K562 (cell line): ENCODE results near the gene MYO1E. TPM values are rescaled to one million over a fixed set of nuclear protein-coding genes. Genes with fewer than 3 reads are reported as not detected.

Experiments used
- ATAC-seq: fragments of 200-7000 bp; cut with Tn5 transposase; 3 replicates; pipeline ENCODE4 v1.9.1; 2020; ENCODE audit warnings: moderate library complexity
- BruUV-seq: library from RNA; stranded (reverse); fragments of 400-500 nt; replicated peaks from 2 replicates; lab custom pipeline; 2021; lab: Mats Ljungman, UMichigan
- CTCF ChIA-PET: fragments of 300-600 bp; formaldehyde crosslinking; extraction: SDS; loops from one replicate; lab custom pipeline; 2021; ENCODE audit warnings: low intra/inter-chr PET ratio; lab: Yijun Ruan, JAX
- POLR2A ChIA-PET: fragments of 300-600, 350-650 bp; sonication (Branson Sonifier 250); formaldehyde crosslinking; extraction: SDS; loops from one replicate; lab custom pipeline; 2021; ENCODE audit warnings: antibody characterized with exemption, inconsistent platforms; lab: Yijun Ruan, JAX
- DNase-seq, 4 experiments: peaks; one replicate each; pipeline versions ENCODE4 v3.0.0 to v3.0.0-alpha.2; 2011 to 2018; ENCODE audit warnings: low spot score in 3 of 4, mixed read lengths in 3 of 4; ENCODE audit errors: extremely low read depth in 1 of 4
- FAIRE-seq: peaks from 2 replicates; lab custom pipeline; 2011; peaks lifted over from hg19 to GRCh38; lab: Jason Lieb, UNC
- H2AFZ ChIP-seq: 2 replicates; pipeline ENCODE4 v1.6.0; 2011; ENCODE audit warnings: low read depth, low read length, control low read depth, inconsistent platforms
- H3K27ac ChIP-seq: fragments of 200-600 bp; 3 replicates; pipeline ENCODE4 v1.8.0; 2011; ENCODE audit warnings: low read depth, mild to moderate bottlenecking, control low read depth, inconsistent platforms, low read length, moderate library complexity, mixed read lengths; ENCODE audit errors: extremely low read depth
- H3K27me3 ChIP-seq, 2 experiments: fragments of 300-600 bp in 1 of 2; 2 replicates in 1 of 2; 3 replicates in 1 of 2; pipeline versions ENCODE4 v1.6.0 to v1.8.0; 2011; ENCODE audit warnings: inconsistent platforms in 2 of 2, low read length in 2 of 2, mild to moderate bottlenecking in 1 of 2, mixed read lengths in 1 of 2, moderate library complexity in 1 of 2; ENCODE audit not compliant: control insufficient read depth in 2 of 2, insufficient read depth in 2 of 2
- H3K36me3 ChIP-seq: fragments of 300-600 bp; 3 replicates; pipeline ENCODE4 v1.8.0; 2011; ENCODE audit warnings: mild to moderate bottlenecking, low read length, inconsistent platforms; ENCODE audit not compliant: control insufficient read depth, insufficient read depth
- H3K4me1 ChIP-seq, 2 experiments: fragments of 200-600 bp in 1 of 2; replicated peaks in 1 of 2; 2 replicates in 1 of 2; 3 replicates in 1 of 2; pipeline versions ENCODE4 v1.5.1 to v1.8.0; 2011; ENCODE audit warnings: inconsistent platforms in 2 of 2, low read length in 2 of 2, mild to moderate bottlenecking in 1 of 2, mixed read lengths in 1 of 2, moderate library complexity in 1 of 2; ENCODE audit not compliant: control insufficient read depth in 2 of 2, insufficient read depth in 2 of 2
- H3K4me2 ChIP-seq: 2 replicates; pipeline ENCODE4 v1.6.1; 2011; ENCODE audit warnings: low read length, control low read depth, inconsistent platforms, mixed read lengths; ENCODE audit not compliant: insufficient read depth
- H3K4me3 ChIP-seq: fragments of 200-600 bp; sonication (generic), shearing (Covaris generic); 2 replicates; pipeline ENCODE4 v1.5.1; 2016; ENCODE audit warnings: control low read depth, inconsistent platforms
- H3K79me2 ChIP-seq: fragments of 200-600 bp; 3 replicates; pipeline ENCODE4 v1.8.0; 2011; ENCODE audit warnings: low read length, inconsistent platforms; ENCODE audit not compliant: control insufficient read depth, insufficient read depth
- H3K9ac ChIP-seq, 2 experiments: 2 replicates each; pipeline versions ENCODE4 v1.6.0 to v1.6.1; 2011; ENCODE audit warnings: low read depth in 2 of 2, low read length in 2 of 2, control low read depth in 1 of 2, inconsistent platforms in 1 of 2, mild to moderate bottlenecking in 1 of 2, mixed read lengths in 1 of 2; ENCODE audit not compliant: insufficient read depth in 1 of 2
- H3K9me1 ChIP-seq: one replicate; pipeline ENCODE4 v1.6.0; 2011; ENCODE audit warnings: inconsistent platforms, mild to moderate bottlenecking, low read length, moderate library complexity; ENCODE audit not compliant: control insufficient read depth, insufficient read depth
- H3K9me3 ChIP-seq: replicated peaks from 2 replicates; pipeline ENCODE4 v1.5.1; 2011; ENCODE audit warnings: low read depth, low read length, inconsistent platforms; ENCODE audit not compliant: control insufficient read depth, insufficient read depth
- H4K20me1 ChIP-seq: replicated peaks from 2 replicates; pipeline ENCODE4 v1.6.1; 2011; ENCODE audit warnings: low read length, inconsistent platforms, mixed read lengths; ENCODE audit not compliant: control insufficient read depth, insufficient read depth
- BCL6 ChIP-seq: fragments of 250-450 bp; sonication (Bioruptor Pico); IDR thresholded peaks from 2 replicates; pipeline ENCODE4 v1.4.0; 2020
- BRF1 ChIP-seq: IDR thresholded peaks from 3 replicates; pipeline ENCODE4 v1.6.1; 2011; ENCODE audit warnings: borderline replicate concordance, mild to moderate bottlenecking; ENCODE audit not compliant: insufficient read length; ENCODE audit errors: extremely low read depth
- CREB3L1 ChIP-seq: fragments of 450-650 bp; IDR thresholded peaks from 2 replicates; pipeline ENCODE4 v1.6.1; 2014; ENCODE audit warnings: low read depth, mild to moderate bottlenecking, moderate library complexity, borderline replicate concordance
- ILF3 ChIP-seq: fragments of 450-650 bp; IDR thresholded peaks from 2 replicates; pipeline ENCODE4 v1.6.1; 2018; ENCODE audit warnings: antibody characterized with exemption, mild to moderate bottlenecking, moderate library complexity, borderline replicate concordance
- PBX2 ChIP-seq, 2 experiments: IDR thresholded peaks in 1 of 2; conservative IDR thresholded peaks in 1 of 2; 2 replicates each; pipeline ENCODE4 v1.6.1; 2016; ENCODE audit warnings: low read depth in 2 of 2, mild to moderate bottlenecking in 1 of 2, missing compliant biosample characterization in 1 of 2, missing genetic modification characterization in 1 of 2, moderate library complexity in 1 of 2
- RFX5 ChIP-seq: IDR thresholded peaks from 2 replicates; pipeline ENCODE4 v1.6.1; 2011; ENCODE audit warnings: low read depth, mild to moderate bottlenecking, improper control_type of control experiment, low read length
- ZBTB33 ChIP-seq: sonication (generic); formaldehyde crosslinking; IDR thresholded peaks from 2 replicates; pipeline ENCODE4 v1.8.1; 2023; ENCODE audit warnings: mild to moderate bottlenecking, missing genetic modification reagents
- whole genome bisulfite sequencing: fragments of 100-300 bp; shearing (Covaris generic); methylation state at CpG from one replicate; pipeline ENCODE4 v1.1.6; 2016; ENCODE audit warnings: low coverage, mixed read lengths; ENCODE audit not compliant: insufficient coverage; ENCODE audit errors: missing lambda C conversion rate; 5-methylcytosine and 5-hydroxymethylcytosine counted together
- in situ Hi-C: fragments of 300-500 bp; cut with MboI; formaldehyde crosslinking; loops from 4 replicates; pipeline ENCODE4 v1.15.0; 2018; ENCODE audit warnings: inconsistent platforms, mixed read lengths
- intact Hi-C: fragments of 100-400 bp; cut with micrococcal nuclease; formaldehyde crosslinking; loops from 2 replicates; pipeline ENCODE4 v1.14.2; 2022
- polyA plus RNA-seq, 8 experiments: library from polyadenylated mRNA; depleted of rRNA in 4 of 8; stranded (reverse) in 5 of 8; unstranded in 3 of 8; fragments of >200 nt; fragmentation: Nextera tagmentation in 2 of 8; fragmentation: Illumina TruSeq in 1 of 8; extraction: Ambion mirVana in 2 of 8; extraction: Trizol in 1 of 8; gene quantifications; 2 replicates each; pipeline versions ENCODE4 v1.2.1 to v1.2.3, GENCODE V29; 2011 to 2014; ENCODE audit warnings: inconsistent platforms in 1 of 8, missing spikeins in 1 of 8
- total RNA-seq, 7 experiments: library from RNA; depleted of rRNA in 6 of 7; stranded (reverse); fragments of >200 nt in 6 of 7; fragmentation: Illumina TruSeq in 2 of 7; extraction: Trizol in 2 of 7; gene quantifications; 2 replicates each; pipeline versions ENCODE4 v1.2.1 to v1.2.3, GENCODE V29; 2011 to 2021; ENCODE audit warnings: low replicate concordance in 1 of 7
- TF ChIP-seq, protein P1 (sequence below): sonication (generic); formaldehyde crosslinking; IDR thresholded peaks from 2 replicates; pipeline ENCODE4 v1.9.0; 2022; ENCODE audit warnings: mild to moderate bottlenecking, missing genetic modification reagents
- TF ChIP-seq, protein P2 (sequence below): IDR thresholded peaks from 3 replicates; pipeline ENCODE4 v1.6.1; 2011; ENCODE audit warnings: borderline replicate concordance, mild to moderate bottlenecking, moderate library complexity; ENCODE audit not compliant: insufficient read length; ENCODE audit errors: extremely low read depth
- TF ChIP-seq, protein P3 (sequence below): fragments of 250-450 bp; sonication (Bioruptor Pico); IDR thresholded peaks from 2 replicates; pipeline ENCODE4 v1.5.0; 2021

The MYO1E gene
- total and polyA plus RNA-seq, 9 of the 15 experiments (the other 6 are each of a cell fraction or from before 2014, with no cell fraction given), result under 0.01 to 0.44 (median 0.01) TPM; not detected in 6

DNA sequence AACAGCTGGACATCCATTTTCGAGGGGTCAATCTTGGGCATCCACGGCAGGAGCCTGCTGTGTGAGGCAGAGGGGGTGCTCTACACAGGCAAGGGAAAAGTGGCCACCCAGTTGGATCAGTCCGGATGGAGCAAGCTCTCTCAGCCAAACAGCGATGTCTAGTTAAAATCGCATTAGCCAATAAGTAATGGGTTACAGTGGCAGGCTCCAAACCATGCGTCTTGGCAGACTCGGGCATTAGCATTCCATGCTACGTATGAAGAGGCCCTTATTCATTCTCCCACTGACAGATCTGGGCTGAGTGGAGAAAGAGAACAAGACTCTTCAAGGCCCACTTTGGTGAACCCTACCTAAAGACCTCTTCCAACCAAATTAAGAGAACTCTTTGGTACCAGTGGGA is 218.4 kb downstream of the MYO1E start:
- POLR2A ChIA-PET, result no interaction called here
- Histone ChIP-seq H3K4me1 (no peaks in the 10 kb centered on the region), H3K4me2 (no peak overlapping the region), H3K9me1 (no peaks in the 10 kb centered on the region), H3K36me3 (no peaks in the 10 kb centered on the region), H3K9me3 (no peaks in the 10 kb centered on the region), H3K79me2 (no peaks in the 10 kb centered on the region), H3K4me3 (no peak overlapping the region), H3K27ac (no peak overlapping the region), H2AFZ (no peak overlapping the region), H3K27me3 (peaks cover 35 to 50% of the 10 kb centered on the region in 2 experiments), H3K9ac (no peak overlapping the region), H4K20me1 (no peaks in the 10 kb centered on the region)
- in situ Hi-C loops (loop anchor here (5.0 to 10.0 kb wide), 2 partner anchors 338 to 929 kb away; no protein-coding TSS in a partner anchor), intact Hi-C loops (no loop called here)
- DNase-seq, result no peak
- no peak for FAIRE-seq
- CTCF ChIA-PET, result no interaction called here
- WGBS, result 8% methylated on average over 8 of the region's 8 CpGs
- ATAC-seq, result no peak
- no TSS peak for BruUV-seq
- TF ChIP-seq, protein P1, sequence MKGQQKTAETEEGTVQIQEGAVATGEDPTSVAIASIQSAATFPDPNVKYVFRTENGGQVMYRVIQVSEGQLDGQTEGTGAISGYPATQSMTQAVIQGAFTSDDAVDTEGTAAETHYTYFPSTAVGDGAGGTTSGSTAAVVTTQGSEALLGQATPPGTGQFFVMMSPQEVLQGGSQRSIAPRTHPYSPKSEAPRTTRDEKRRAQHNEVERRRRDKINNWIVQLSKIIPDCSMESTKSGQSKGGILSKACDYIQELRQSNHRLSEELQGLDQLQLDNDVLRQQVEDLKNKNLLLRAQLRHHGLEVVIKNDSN, result no peak
- TF ChIP-seq RFX5 (no peak), BRF1 (no peak), ILF3 (no peak), BCL6 (CRISPR knock-in tag) (no peak), PBX2 (CRISPR knock-in tag; IDR thresholded peaks at IDR 0.05; ENCODE audit: low read depth) (no peak), PBX2 (tag; conservative IDR thresholded peaks at IDR 0.05; ENCODE audit: low read depth) (no peak), CREB3L1 (no peak), ZBTB33 (CRISPR knock-in tag) (no peak)
- TF ChIP-seq, protein P2, sequence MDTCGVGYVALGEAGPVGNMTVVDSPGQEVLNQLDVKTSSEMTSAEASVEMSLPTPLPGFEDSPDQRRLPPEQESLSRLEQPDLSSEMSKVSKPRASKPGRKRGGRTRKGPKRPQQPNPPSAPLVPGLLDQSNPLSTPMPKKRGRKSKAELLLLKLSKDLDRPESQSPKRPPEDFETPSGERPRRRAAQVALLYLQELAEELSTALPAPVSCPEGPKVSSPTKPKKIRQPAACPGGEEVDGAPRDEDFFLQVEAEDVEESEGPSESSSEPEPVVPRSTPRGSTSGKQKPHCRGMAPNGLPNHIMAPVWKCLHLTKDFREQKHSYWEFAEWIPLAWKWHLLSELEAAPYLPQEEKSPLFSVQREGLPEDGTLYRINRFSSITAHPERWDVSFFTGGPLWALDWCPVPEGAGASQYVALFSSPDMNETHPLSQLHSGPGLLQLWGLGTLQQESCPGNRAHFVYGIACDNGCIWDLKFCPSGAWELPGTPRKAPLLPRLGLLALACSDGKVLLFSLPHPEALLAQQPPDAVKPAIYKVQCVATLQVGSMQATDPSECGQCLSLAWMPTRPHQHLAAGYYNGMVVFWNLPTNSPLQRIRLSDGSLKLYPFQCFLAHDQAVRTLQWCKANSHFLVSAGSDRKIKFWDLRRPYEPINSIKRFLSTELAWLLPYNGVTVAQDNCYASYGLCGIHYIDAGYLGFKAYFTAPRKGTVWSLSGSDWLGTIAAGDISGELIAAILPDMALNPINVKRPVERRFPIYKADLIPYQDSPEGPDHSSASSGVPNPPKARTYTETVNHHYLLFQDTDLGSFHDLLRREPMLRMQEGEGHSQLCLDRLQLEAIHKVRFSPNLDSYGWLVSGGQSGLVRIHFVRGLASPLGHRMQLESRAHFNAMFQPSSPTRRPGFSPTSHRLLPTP, result no peak
- TF ChIP-seq, protein P3, sequence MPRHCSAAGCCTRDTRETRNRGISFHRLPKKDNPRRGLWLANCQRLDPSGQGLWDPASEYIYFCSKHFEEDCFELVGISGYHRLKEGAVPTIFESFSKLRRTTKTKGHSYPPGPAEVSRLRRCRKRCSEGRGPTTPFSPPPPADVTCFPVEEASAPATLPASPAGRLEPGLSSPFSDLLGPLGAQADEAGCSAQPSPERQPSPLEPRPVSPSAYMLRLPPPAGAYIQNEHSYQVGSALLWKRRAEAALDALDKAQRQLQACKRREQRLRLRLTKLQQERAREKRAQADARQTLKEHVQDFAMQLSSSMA (CRISPR knock-in tag), result no peak
